ENCODE results near the gene GDNF. TPM values are rescaled to one million over a fixed set of nuclear protein-coding genes. Genes with fewer than 3 reads are reported as not detected.
"Not testable (repeated sequence)": the region's sequence is repeated elsewhere in the genome, so short reads cannot be mapped to it uniquely, and the experiment has no call there.

Gene GDNF
- total RNA-seq, 4 donors from 2014 or later, result not detected

DNA sequence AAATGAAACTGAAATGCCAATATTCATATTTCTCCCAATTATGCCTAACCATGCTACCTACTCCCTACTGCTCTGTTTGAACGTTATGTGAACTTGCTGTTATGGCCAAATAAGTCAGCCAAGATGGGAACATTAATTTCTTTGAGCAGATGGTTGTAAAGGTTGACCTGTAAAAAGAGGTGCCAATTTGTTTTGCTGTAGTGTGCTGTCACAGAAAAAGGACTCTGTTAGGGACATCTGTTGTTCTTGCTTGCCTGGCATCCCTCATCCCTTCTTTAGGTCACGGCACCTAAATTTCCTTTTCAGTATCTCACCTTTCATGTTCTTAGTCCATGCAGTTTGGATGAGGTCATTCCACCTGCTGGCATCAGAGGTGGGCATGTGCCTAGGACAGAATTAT is 35.4 kb downstream of the GDNF start:
- DNase-seq (ENCODE audit: low spot score in 2 of 2), result no peak
- Histone ChIP-seq H3K27ac (no peak overlapping the region), H3K4me1 (no peaks in the 10 kb centered on the region), H3K4me3 (no peak overlapping the region), H3K27me3 (no peaks in the 10 kb centered on the region), H3K9me3 (no peaks in the 10 kb centered on the region), H3K36me3 (no peaks in the 10 kb centered on the region)
- 74 to 81% methylated on average over 2 of the region's 2 CpGs for WGBS, 2 donors
- TF ChIP-seq POLR2A (IDR thresholded peaks at IDR 0.05) (no peak), EP300 (IDR thresholded peaks at IDR 0.05) (no peak)
- TF ChIP-seq, protein P1, sequence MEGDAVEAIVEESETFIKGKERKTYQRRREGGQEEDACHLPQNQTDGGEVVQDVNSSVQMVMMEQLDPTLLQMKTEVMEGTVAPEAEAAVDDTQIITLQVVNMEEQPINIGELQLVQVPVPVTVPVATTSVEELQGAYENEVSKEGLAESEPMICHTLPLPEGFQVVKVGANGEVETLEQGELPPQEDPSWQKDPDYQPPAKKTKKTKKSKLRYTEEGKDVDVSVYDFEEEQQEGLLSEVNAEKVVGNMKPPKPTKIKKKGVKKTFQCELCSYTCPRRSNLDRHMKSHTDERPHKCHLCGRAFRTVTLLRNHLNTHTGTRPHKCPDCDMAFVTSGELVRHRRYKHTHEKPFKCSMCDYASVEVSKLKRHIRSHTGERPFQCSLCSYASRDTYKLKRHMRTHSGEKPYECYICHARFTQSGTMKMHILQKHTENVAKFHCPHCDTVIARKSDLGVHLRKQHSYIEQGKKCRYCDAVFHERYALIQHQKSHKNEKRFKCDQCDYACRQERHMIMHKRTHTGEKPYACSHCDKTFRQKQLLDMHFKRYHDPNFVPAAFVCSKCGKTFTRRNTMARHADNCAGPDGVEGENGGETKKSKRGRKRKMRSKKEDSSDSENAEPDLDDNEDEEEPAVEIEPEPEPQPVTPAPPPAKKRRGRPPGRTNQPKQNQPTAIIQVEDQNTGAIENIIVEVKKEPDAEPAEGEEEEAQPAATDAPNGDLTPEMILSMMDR (IDR thresholded peaks at IDR 0.05), result no peak

DNA sequence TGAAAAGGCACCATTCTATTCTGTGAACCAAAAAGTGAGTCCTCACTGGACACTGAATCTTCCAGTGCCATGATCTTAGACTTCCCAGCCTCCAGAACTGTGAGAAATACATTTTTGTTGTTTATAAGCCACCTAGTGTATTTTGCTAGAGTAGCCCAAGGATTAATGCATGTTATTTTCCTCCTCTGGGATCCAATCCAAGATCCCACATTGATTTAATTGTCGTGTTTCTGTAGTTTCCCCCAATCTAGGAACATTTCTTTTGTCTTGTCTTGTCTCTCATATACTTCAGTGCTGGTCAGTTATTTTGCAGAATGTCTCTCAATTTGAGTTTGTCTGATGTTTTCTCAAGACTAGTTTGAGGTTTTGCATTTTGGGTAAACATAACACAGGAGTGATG is 36.4 kb downstream of the GDNF start:
- Histone ChIP-seq H3K27ac (no peak overlapping the region), H3K27me3 (no peaks in the 10 kb centered on the region), H3K36me3 (no peaks in the 10 kb centered on the region), H3K4me1 (no peaks in the 10 kb centered on the region), H3K9me3 (no peaks in the 10 kb centered on the region), H3K4me3 (no peak overlapping the region)
- no peak for TF ChIP-seq EP300 (IDR thresholded peaks at IDR 0.05)
- TF ChIP-seq, protein P1 (IDR thresholded peaks at IDR 0.05), result no peak
- no peak for TF ChIP-seq POLR2A (IDR thresholded peaks at IDR 0.05)
- WGBS, 2 donors, result 14 to 23% methylated on average over 1 of the region's 1 CpG
- no peak for DNase-seq (ENCODE audit: low spot score in 2 of 2)

DNA sequence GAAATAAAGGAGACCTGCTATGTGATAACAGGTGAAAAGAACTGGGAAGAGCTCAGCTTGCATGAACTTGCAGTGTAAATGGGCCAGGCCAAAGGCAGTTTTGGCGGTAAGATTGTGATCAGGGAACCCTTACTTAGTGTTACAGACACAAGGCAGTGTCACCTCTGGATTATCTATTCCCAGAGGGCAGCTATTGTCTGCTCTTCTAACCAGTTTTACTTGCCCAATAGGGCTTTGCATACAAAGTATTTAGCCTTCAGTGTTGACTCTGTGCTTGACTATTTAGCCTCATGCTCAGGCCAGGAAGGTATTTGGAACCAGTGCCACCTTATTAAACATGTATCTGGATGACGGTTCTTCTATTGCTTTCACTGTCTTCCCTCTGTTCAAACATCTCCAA is 38.3 kb downstream of the GDNF start:
- no peak for DNase-seq (ENCODE audit: low spot score in 2 of 2)
- H3K27ac ChIP-seq, result no peak overlapping the region
- no peaks in the 10 kb centered on the region for H3K27me3 ChIP-seq
- H3K4me3 ChIP-seq, result no peak overlapping the region
- 87 to 96% methylated on average over 2 of the region's 2 CpGs for WGBS, 2 donors
- no peaks in the 10 kb centered on the region for H3K4me1 ChIP-seq
- no peaks in the 10 kb centered on the region for H3K36me3 ChIP-seq
- TF ChIP-seq EP300 (IDR thresholded peaks at IDR 0.05), result no peak
- TF ChIP-seq, protein P1 (IDR thresholded peaks at IDR 0.05), result no peak
- TF ChIP-seq POLR2A (IDR thresholded peaks at IDR 0.05), result no peak
- peaks cover 0 to 12% (median 0%) of the 10 kb centered on the region in 4 donors for H3K9me3 ChIP-seq

DNA sequence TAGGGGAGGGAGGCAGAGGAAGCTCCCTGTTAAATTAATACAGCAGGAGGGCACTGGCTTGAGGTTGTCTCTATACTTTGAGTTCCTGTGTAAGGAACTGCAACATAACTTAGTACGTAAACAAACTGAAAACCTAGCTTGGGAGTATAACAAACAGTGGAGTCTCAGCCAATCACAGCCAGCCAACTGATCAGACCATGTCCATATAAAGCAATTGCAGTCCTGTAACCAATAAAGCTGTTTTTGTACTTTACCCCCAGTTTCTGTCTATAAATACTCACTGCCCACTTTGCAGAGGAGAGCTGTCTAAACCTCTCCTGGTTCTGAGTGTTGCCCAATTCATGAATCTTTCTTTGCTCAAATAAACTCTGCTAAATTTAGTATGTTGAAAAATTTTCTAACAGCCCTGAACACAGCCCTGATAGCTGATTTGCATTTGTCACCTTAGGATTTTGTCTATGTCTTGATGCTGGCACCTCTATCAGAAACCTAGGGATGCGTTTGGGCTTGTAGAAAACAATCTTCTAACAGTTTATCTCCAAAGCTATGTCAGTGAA is 39.9 kb downstream of the GDNF start:
- WGBS, 2 donors, result 83 to 91% methylated on average over 2 of the region's 2 CpGs
- DNase-seq (ENCODE audit: low spot score in 2 of 2), result no peak
- no peak overlapping the region for H3K27ac ChIP-seq
- H3K36me3 ChIP-seq, result no peaks in the 10 kb centered on the region
- no peaks in the 10 kb centered on the region for H3K27me3 ChIP-seq
- H3K4me3 ChIP-seq, result no peak overlapping the region
- TF ChIP-seq, protein P1 (IDR thresholded peaks at IDR 0.05), result no peak
- TF ChIP-seq POLR2A (IDR thresholded peaks at IDR 0.05) (no peak), EP300 (IDR thresholded peaks at IDR 0.05) (no peak)
- peaks cover 0 to 28% (median 0%) of the 10 kb centered on the region in 4 donors for H3K9me3 ChIP-seq
- H3K4me1 ChIP-seq, result no peaks in the 10 kb centered on the region

DNA sequence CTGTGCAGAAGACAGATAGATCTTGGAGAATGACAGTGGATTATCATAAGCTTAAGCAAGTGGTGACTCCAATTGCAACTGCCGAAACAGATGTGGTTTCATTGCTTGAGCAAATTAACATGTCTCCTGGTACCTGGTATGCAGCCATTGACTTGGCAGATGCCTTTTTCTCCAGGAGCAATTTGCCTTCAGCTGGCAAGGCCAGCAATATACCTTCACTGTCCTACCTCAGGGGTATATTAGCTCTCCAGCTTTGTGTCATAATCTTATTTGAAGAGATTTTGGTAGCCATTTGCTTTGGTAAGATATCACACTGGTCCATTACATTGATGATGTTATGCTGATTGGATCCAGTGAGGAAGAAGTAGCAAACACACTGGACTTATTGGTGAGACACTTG is 43.4 kb downstream of the GDNF start:
- H3K27ac ChIP-seq; DNase-seq (ENCODE audit: low spot score in 2 of 2); H3K4me3 ChIP-seq; H3K36me3 ChIP-seq; H3K4me1 ChIP-seq; H3K27me3 ChIP-seq: not testable (repeated sequence)
- 91 to 100% methylated on average over 1 of the region's 1 CpG for WGBS, 2 donors
- H3K9me3 ChIP-seq, result peaks cover 0 to 50% (median 0%) of the 10 kb centered on the region in 4 donors

DNA sequence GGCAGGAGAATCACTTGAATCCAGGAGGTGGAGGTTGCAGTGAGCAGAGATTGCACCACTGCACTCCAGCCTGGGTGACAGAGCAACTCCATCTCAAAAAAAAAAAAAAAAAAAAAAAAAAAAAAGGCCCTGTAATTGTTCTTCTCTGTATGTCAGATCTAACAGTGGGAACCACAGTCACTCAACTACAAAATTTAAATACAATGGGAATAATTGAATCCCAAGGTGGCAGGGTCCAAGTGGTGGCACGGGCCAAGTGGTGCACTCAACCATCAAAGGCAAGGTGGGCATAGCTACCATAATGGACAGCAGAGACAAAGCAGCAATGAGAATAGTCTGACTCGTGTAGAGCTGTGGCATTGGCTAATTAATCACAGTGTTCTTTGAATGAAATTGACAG is 44.5 kb downstream of the GDNF start:
- WGBS, 2 donors, result 79 to 80% methylated on average over 2 of the region's 2 CpGs
- not testable (repeated sequence) for DNase-seq (ENCODE audit: low spot score in 2 of 2); H3K36me3 ChIP-seq; H3K4me3 ChIP-seq; H3K4me1 ChIP-seq; H3K27me3 ChIP-seq; H3K27ac ChIP-seq
- H3K9me3 ChIP-seq, result peaks cover 0 to 50% (median 0%) of the 10 kb centered on the region in 4 donors

All from tibial nerve (tissue), 4 donors.